ENCODE results near the gene TRIML1.

TRIML1 gene

GRCh38 chr4:188121530-188121929, 17.7 kb upstream of the TRIML1 start:
- Histone ChIP-seq H3K36me3 (no peaks in the 10 kb centered on the region), H3K9me3 (ENCODE audit: severe bottlenecking) (peaks cover 2% of the 10 kb centered on the region), H3K27me3 (ENCODE audit: insufficient read depth, low read depth, severe bottlenecking) (peaks cover 96% of the 10 kb centered on the region), H3K4me3 (ENCODE audit: low read depth, low read length) (no peak overlapping the region), H3K27ac (no peak overlapping the region)
- TF ChIP-seq CTCF (IDR thresholded peaks at IDR 0.05; ENCODE audit: low read depth, low read length): no peak
- DNase-seq: no peak

DNA sequence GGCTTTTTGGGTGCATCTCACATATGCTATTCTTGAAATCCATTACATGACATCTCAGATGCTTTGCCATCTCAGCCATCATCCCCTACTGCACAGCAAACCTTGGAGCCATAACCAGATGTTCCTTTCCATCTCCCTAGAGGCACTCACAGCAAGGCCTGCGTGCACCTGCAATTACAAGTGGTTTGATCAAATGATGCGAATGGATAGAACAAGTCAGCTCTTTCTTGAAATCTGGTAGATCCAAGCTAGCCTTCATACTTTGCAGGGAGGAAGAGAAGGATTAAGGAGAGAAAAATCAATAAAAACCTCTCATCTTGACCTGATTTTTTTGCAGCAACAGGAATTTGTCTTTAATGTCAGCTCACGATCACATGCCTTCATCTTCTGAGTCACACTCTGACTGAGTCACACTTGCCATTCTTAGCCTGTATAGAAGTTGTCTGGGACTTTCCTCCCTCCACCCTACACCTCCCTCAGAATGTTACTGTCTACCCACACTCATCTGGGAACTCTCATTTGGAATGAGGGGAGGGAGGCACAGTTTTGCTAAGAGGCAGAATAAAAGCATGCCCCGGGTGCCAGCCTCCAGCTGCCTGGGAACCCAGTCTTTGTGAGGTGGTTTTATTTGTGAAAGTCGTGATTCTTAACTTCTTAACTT, 11.9 kb upstream of the TRIML1 start:
- H3K4me3 ChIP-seq (ENCODE audit: low read depth, low read length): no peak overlapping the region
- no peak for DNase-seq
- no peak for TF ChIP-seq CTCF (IDR thresholded peaks at IDR 0.05; ENCODE audit: low read depth, low read length)
- H3K27me3 ChIP-seq (ENCODE audit: insufficient read depth, low read depth, severe bottlenecking): peaks cover 91% of the 10 kb centered on the region
- H3K27ac ChIP-seq: no peak overlapping the region
- H3K36me3 ChIP-seq: no peaks in the 10 kb centered on the region
- H3K9me3 ChIP-seq (ENCODE audit: severe bottlenecking): no peaks in the 10 kb centered on the region

DNA sequence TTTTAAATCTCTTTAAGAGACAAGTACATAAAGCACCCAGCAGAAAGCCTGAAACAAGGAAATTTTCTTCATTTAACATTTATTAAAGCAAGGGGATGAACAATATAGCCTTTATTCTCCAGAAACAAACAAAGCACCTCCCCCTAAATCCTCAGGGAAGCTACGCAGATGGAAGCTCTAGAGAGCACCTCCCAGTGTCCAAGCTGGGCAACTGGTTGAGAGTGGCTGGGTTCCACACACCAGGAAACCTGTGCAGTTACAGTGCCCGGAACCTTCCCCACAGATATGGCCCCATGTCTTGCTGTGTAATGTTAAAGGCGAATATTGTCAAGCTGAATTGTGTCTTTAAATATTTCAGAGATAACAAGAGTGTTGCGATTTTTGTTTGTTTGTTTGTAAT, 8.9 kb upstream of the TRIML1 start:
- no peaks in the 10 kb centered on the region for H3K9me3 ChIP-seq (ENCODE audit: severe bottlenecking)
- H3K4me3 ChIP-seq (ENCODE audit: low read depth, low read length): no peak overlapping the region
- H3K36me3 ChIP-seq: no peaks in the 10 kb centered on the region
- no peak for DNase-seq
- no peak overlapping the region for H3K27ac ChIP-seq
- TF ChIP-seq CTCF (IDR thresholded peaks at IDR 0.05; ENCODE audit: low read depth, low read length): 0 out of 2 replicates have a peak, but pooled peaks have one; percentile 8
- H3K27me3 ChIP-seq (ENCODE audit: insufficient read depth, low read depth, severe bottlenecking): peaks cover 88% of the 10 kb centered on the region

- no peak for TF ChIP-seq CTCF (IDR thresholded peaks at IDR 0.05; ENCODE audit: low read depth, low read length)
- Histone ChIP-seq H3K36me3 (no peaks in the 10 kb centered on the region), H3K27ac (no peak overlapping the region), H3K4me3 (ENCODE audit: low read depth, low read length) (no peak overlapping the region), H3K27me3 (ENCODE audit: insufficient read depth, low read depth, severe bottlenecking) (peaks cover 87% of the 10 kb centered on the region), H3K9me3 (ENCODE audit: severe bottlenecking) (no peaks in the 10 kb centered on the region)
- no peak for DNase-seq
These were observed 7.0 kb upstream of the TRIML1 start for GRCh38 chr4:188132232-188132631.

GRCh38 chr4:188138227-188138626, 1.0 kb upstream of the TRIML1 start:
- Histone ChIP-seq H3K36me3 (no peaks in the 10 kb centered on the region), H3K27ac (no peak overlapping the region), H3K27me3 (ENCODE audit: insufficient read depth, low read depth, severe bottlenecking) (peaks cover 91% of the 10 kb centered on the region), H3K9me3 (ENCODE audit: severe bottlenecking) (no peaks in the 10 kb centered on the region), H3K4me3 (ENCODE audit: low read depth, low read length) (no peak overlapping the region)
- no peak for TF ChIP-seq CTCF (IDR thresholded peaks at IDR 0.05; ENCODE audit: low read depth, low read length)
- DNase-seq: no peak

DNA sequence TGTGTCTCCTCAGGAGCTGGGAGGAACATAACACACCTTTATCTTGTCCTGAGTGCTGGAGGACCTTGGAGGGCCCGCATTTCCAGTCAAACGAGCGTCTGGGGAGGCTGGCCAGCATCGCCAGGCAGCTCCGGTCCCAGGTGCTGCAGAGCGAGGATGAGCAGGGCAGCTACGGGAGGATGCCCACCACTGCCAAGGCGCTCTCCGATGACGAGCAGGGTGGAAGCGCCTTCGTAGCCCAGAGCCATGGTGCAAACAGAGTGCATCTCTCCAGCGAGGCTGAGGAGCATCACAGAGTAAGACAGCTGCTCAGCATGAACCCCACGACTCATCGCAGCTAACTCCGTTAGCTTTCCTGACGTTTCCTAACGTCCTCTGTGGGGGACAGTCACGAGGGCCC, 430 bp downstream of the TRIML1 start:
- Histone ChIP-seq H3K27me3 (ENCODE audit: insufficient read depth, low read depth, severe bottlenecking) (peaks cover 89% of the 10 kb centered on the region), H3K9me3 (ENCODE audit: severe bottlenecking) (no peaks in the 10 kb centered on the region), H3K27ac (no peak overlapping the region), H3K4me3 (ENCODE audit: low read depth, low read length) (no peak overlapping the region), H3K36me3 (no peaks in the 10 kb centered on the region)
- no peak for TF ChIP-seq CTCF (IDR thresholded peaks at IDR 0.05; ENCODE audit: low read depth, low read length)
- no peak for DNase-seq
